Cardiac septum (tissue), 1 donor: Measurements from ENCODE around the gene NAA15. TPM values are rescaled to one million over a fixed set of nuclear protein-coding genes. Genes with fewer than 3 reads are reported as not detected.
"Not testable (repeated sequence)": the region's sequence is repeated elsewhere in the genome, so short reads cannot be mapped to it uniquely, and the experiment has no call there.

Experiments
- DNase-seq: peaks from one replicate; pipeline ENCODE4 v3.0.0-alpha.2; 2020; ENCODE audit warnings: low spot score
- intact Hi-C: fragments of 100-400 bp; cut with DNase I; formaldehyde crosslinking; loops from one replicate; pipeline ENCODE4 v1.14.0; 2022
- long read RNA-seq: library from polyadenylated mRNA; unstranded; transcript quantifications from one replicate; pipeline ENCODE4 v2.0.0, GENCODE V29; 2021
- total RNA-seq: library from RNA; stranded (reverse); fragmentation: NEBNext Ultra II Directional; extraction: Animal tissue kit (Norgen Biotek cat#: 25700); gene quantifications from one replicate; pipeline ENCODE4 v1.2.1, GENCODE V29; 2021
- donor health status: DM: no; HTN: no; CAD: no.

Gene NAA15
- 37.9 TPM for total RNA-seq
- long read RNA-seq, full-length matches to known transcripts, result 5 of 34 reads
- long read RNA-seq, partial matches to known transcripts, result 25 of 34 reads
- long read RNA-seq, other reads (novel, unspliced or antisense), result 4 of 34 reads

- intact Hi-C loops, result loop anchor here (2.0 to 5.0 kb wide), 4 partner anchors 124 to 256 kb away; partner anchors contain the start of genes ELF2, RAB33B and SETD7
- peak; percentile 99 for DNase-seq
Measured at GRCh38 chr4:139301113-139301820, at the start of gene NAA15. Gene NAA15 (plus strand): TSS chr4:139301505. CDS start chr4:139301778, 273 bp downstream.

GRCh38 chr4:139253046-139253445, 48.3 kb upstream of the NAA15 start:
- intact Hi-C loops, result no loop called here
- DNase-seq, result no peak

DNA sequence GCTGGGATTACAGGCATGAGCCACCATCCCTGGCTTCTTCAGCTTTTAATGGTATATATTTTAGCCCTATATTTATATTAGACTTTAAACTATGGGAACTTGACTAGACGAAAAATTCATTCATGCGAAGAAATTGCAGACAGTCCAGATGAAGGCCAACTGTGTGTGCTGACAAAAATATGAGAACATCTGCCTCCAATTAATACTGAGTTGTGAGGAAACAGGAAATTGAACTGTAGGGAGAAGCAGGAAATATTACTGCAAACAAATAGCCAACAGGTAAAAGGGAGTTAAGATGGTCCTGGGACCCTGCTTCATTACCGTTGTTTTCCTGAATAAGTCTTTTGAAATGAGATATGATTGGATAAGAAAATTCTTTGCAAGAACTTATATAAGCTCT, 47.6 kb upstream of the NAA15 start:
- intact Hi-C loops, result no loop called here

GRCh38 chr4:139255581-139255980, 45.7 kb upstream of the NAA15 start:
- not testable (repeated sequence) for DNase-seq

More for the DNA sequence above, 47.6 kb upstream of the NAA15 start:
- no peak for DNase-seq

DNA sequence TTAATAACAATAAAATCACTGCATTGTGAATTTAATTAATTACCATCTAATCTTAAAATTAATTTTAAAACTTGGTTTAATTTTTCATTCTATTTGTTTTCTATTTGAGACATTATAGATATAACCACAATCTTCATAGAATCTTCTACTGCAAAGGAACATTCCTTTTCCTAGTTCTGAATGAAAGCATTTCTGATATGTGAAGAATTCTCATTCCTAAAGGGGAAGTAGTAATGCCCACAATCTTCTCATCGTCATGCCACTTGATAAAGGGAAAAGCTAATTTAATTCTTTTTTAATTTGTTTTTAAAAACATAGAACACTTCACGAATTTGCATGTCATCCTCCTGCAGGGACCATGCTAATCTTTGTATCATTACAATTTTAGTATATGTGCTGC, 45.0 kb upstream of the NAA15 start:
- DNase-seq, result no peak
- intact Hi-C loops, result no loop called here

More at GRCh38 chr4:139255581-139255980, 45.7 kb upstream of the NAA15 start:
- intact Hi-C loops, result not testable (repeated sequence)

- no peak for DNase-seq
Measured at GRCh38 chr4:139265654-139266053, 35.7 kb upstream of the NAA15 start.

DNA sequence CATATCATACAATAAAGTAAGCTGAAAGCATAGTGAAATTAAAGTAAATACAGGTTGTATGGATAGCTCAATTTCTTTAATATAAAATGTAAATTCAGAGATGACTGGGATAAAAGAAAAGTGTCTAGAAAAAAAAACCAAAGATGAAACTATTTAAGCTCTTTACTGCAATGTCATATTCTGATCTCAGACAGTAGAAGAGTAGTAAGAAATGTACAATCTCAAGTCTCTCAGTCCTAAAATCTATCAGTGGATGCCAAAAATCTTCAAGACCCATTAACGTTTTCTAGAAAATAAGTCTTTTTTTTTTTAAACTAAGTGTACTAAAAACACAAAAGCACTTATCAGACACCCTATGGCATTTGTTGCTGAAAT, 35.1 kb upstream of the NAA15 start:
- no peak for DNase-seq
- intact Hi-C loops, result no loop called here

More at GRCh38 chr4:139265654-139266053, 35.7 kb upstream of the NAA15 start:
- intact Hi-C loops, result no loop called here

GRCh38 chr4:139266583-139267257, 34.6 kb upstream of the NAA15 start:
- intact Hi-C loops, result no loop called here
- peak; percentile 88 for DNase-seq

GRCh38 chr4:139267301-139267700, 34.0 kb upstream of the NAA15 start:
- no peak for DNase-seq
- intact Hi-C loops, result no loop called here

- intact Hi-C loops, result no loop called here
- DNase-seq, result no peak
Measured at GRCh38 chr4:139273835-139274234, 27.5 kb upstream of the NAA15 start.

- DNase-seq, result no peak
- intact Hi-C loops, result no loop called here
Measured at GRCh38 chr4:139274790-139275189, 26.5 kb upstream of the NAA15 start.

DNA sequence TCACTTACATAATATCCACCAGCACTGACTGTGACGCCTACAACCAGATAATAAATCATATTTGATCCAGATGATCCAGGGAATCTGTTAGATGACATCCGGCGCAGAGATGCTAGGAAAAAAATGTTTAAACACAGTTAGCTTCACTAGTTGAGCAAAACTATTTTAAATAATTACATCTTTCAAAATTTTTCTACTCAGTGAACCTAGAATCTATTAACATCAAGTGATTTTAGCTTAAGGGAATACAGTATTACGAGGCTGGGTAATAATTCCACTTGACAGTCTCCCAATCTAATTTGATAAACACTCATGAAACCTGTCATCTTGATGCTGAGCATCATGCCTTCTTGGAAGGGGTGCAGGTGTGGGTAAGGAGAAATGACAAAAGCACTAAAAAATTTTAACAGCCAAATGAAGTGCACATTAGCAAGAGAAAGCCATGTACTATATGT, 26.0 kb upstream of the NAA15 start:
- intact Hi-C loops, result no loop called here
- DNase-seq, result no peak

DNA sequence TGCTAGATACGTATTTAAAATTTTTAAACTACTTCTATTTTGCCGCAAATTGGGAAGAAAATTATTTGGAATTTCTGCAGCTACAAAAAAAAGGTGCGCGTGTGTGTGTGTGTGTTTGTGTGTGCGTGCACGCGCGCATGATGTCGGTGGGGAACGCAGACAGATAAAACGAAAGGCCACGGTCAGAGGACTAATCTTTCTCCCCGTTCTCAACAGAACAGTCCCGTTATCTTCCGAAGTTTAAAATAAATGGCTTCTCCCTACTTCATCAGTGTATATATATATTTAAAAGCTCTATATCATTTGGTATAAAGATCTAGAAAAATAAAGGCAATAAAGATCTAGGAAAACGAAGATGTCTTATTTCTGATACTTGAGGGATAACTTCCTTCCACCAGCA, 22.8 kb upstream of the NAA15 start:
- intact Hi-C loops, result no loop called here
- DNase-seq, result no peak

- no peak for DNase-seq
Measured at GRCh38 chr4:139278912-139279759, 22.2 kb upstream of the NAA15 start.

DNA sequence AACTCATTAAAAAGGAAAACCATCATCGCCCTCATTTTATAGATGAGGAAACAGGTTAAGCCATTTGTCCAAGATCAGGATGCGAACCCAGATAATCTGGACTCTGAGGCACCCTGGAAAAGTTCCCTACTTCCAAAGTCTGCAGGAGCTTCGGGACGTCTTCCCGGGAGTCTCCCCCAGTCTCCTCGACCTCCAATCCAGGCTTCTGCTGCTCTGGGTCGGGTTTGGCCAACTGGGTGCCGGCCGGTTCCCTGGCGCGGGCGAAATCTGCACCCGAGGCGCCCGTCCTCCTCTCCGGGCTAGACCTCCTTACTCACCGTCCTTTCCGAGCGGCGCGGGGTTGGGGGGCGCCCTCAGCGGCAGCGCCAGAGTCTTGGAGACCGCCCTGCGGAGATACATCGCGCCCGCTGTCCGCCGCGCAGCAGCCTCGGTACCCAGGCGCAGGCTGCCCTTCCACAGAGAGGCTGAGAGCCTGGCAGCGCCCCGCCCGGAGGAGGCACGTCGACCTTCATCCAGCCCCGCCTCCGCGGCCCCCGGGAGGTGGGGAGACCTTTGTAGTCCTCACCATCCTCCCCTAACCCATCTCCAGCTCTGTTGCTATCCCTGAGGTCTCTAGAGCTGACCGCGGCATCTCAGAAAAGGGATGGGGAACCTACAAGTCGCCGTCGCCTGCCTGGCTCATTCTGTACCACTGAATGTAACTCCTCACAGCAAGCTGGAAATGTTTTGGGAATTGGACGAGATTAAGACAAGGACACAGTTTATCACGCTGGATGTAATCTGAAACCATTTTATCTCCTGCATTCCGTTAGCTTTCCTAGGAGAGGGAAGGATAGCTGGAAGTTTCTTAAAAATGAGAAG, 21.3 kb upstream of the NAA15 start, which contains the start of gene MGARP:
Gene MGARP, minus strand, starts transcription at position 466 of the 861 bp plus-strand sequence. Its CDS starts 67 bp downstream, at position 399.
- DNase-seq, result peak; percentile 77
- intact Hi-C loops, result no loop called here

More at GRCh38 chr4:139278912-139279759, 22.2 kb upstream of the NAA15 start:
- intact Hi-C loops, result no loop called here

- intact Hi-C loops, result no loop called here
- DNase-seq, result no peak
Measured at GRCh38 chr4:139282065-139282720, 19.1 kb upstream of the NAA15 start.

- no peak for DNase-seq
- intact Hi-C loops, result no loop called here
Measured at GRCh38 chr4:139282721-139283075, 18.6 kb upstream of the NAA15 start.

DNA sequence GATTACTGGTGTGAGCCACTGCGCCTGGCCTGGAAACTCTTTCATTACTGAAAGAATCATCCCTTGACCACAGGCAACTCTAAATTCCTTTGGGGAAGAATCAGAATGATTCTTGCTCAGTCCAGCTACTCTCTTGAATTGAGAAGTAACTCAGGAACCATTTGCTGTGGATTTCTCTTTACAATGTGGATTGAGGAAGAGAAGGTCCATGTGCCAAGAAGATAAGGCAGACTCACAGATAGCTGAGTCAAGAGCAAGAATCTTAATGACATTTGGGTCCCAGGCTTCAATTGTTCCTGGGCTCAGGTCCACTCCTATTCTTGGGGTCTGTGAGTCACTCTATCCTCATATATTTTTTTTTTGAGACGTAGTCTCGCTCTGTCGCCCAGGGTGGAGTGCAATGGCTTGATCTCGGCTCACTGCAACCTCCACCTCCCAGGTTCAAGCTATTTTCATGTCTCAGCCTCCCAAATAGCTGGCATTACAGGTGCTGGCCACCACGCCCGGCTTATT, 15.1 kb upstream of the NAA15 start:
- intact Hi-C loops, result no loop called here
- no peak for DNase-seq
